Keratinocyte (primary cell): ENCODE data around the gene CFAP46.

Source experiments
- EZH2 ChIP-seq: IDR thresholded peaks from one replicate; pipeline ENCODE4 v1.6.1; 2012; ENCODE audit warnings: inconsistent platforms, mild to moderate bottlenecking, low read length, moderate library complexity
- TF ChIP-seq, protein P1 (sequence below), 3 experiments: IDR thresholded peaks in 1 of 3; conservative IDR thresholded peaks in 1 of 3; optimal IDR thresholded peaks in 1 of 3; 2 replicates in 2 of 3; 3 replicates in 1 of 3; pipeline versions ENCODE3 to v1.5.1; 2011; ENCODE audit warnings: low read length in 3 of 3, mild to moderate bottlenecking in 3 of 3, moderate library complexity in 2 of 3, control low read depth in 1 of 3, inconsistent platforms in 1 of 3; ENCODE audit not compliant: insufficient read depth in 2 of 3; ENCODE audit errors: extremely low read depth in 1 of 3

DNA sequence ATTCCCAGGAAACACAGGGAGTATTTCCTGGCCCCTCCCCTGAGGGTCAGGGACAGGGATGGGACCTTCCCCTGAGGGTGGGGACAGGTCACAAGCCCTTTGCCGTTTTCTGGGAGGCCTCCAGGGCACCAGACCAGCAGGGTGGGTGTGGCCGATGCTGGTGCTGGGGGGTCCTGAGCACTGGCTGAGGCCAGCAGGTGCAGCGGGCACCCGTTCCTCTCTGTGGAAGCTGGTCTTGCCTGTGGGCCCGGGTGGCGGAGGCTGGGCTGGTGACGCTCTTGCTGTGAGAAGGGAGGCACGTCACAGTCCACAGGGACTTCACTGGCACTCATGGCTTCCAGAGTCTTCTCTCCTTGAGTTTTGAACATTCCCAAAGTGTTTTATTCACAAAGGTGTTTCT lies 44.2 kb upstream of the CFAP46 start:
- TF ChIP-seq, protein P1, sequence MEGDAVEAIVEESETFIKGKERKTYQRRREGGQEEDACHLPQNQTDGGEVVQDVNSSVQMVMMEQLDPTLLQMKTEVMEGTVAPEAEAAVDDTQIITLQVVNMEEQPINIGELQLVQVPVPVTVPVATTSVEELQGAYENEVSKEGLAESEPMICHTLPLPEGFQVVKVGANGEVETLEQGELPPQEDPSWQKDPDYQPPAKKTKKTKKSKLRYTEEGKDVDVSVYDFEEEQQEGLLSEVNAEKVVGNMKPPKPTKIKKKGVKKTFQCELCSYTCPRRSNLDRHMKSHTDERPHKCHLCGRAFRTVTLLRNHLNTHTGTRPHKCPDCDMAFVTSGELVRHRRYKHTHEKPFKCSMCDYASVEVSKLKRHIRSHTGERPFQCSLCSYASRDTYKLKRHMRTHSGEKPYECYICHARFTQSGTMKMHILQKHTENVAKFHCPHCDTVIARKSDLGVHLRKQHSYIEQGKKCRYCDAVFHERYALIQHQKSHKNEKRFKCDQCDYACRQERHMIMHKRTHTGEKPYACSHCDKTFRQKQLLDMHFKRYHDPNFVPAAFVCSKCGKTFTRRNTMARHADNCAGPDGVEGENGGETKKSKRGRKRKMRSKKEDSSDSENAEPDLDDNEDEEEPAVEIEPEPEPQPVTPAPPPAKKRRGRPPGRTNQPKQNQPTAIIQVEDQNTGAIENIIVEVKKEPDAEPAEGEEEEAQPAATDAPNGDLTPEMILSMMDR (optimal IDR thresholded peaks at IDR 0.05 in 1 of 3, IDR thresholded peaks at IDR 0.05 in 1 of 3, conservative IDR thresholded peaks at IDR 0.05 in 1 of 3; ENCODE audit: extremely low read depth in 1 of 3, insufficient read depth in 2 of 3, low read length in 3 of 3): no peak
- TF ChIP-seq EZH2: no peak
